AG04449 (cell line): ENCODE measurements around the gene GAGE12H.

Source experiments
- CTCF ChIA-PET: fragments of 350-600 bp; formaldehyde crosslinking; extraction: SDS; loops from one replicate; lab custom pipeline; 2021; ENCODE audit warnings: antibody characterized with exemption; lab: Yijun Ruan, JAX
- POLR2A ChIA-PET: fragments of 400-600, 350-600 bp; formaldehyde crosslinking; extraction: SDS; loops from one replicate; lab custom pipeline; 2020; ENCODE audit warnings: antibody characterized with exemption, inconsistent platforms; lab: Yijun Ruan, JAX
- DNase-seq: peaks from one replicate; pipeline ENCODE4 v3.0.0-alpha.2; 2010; ENCODE audit warnings: low read depth, low spot score
- H3K4me3 ChIP-seq: 2 replicates; pipeline ENCODE4 v1.5.1; 2011; ENCODE audit warnings: low read depth, mild to moderate bottlenecking, control low read depth, low read length
- TF ChIP-seq, protein P1 (sequence below): IDR thresholded peaks from one replicate; pipeline ENCODE4 v1.5.1; 2011; ENCODE audit warnings: mild to moderate bottlenecking, moderate library complexity, low read length, control low read depth, inconsistent platforms; ENCODE audit not compliant: insufficient read depth; ENCODE audit errors: missing control alignments

GAGE12H gene

DNA sequence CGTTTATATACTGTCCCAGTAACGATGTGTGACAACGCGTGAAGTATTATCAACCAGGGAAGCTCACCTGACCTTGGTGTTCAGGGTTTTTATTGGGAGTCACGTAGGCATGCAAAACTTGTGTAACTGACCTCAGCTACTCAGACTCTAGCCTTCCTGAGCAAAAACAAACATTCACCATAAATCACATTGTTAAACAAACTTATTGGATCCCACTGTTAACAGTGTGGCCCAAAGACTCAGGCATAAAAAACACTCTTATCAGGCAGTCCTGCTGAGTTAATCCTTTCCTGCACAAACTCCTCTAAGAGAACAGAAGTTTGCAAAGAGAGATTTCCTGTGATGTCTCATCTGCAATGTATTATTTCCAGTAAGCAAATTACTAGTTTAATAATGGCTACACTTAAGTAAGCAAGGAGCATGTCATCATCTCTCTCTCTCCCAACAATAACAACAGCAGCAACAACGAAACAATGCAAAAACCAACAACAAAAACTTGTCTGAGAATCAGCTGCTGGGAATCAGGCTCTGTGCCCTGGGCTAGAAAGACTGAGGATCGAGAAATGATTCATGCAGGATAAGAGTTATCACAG lies 31.1 kb downstream of the GAGE12H start:
- POLR2A ChIA-PET = no interaction called here
- CTCF ChIA-PET = no interaction called here
- no peak overlapping the region for H3K4me3 ChIP-seq
- DNase-seq = no peak
- TF ChIP-seq, protein P1, sequence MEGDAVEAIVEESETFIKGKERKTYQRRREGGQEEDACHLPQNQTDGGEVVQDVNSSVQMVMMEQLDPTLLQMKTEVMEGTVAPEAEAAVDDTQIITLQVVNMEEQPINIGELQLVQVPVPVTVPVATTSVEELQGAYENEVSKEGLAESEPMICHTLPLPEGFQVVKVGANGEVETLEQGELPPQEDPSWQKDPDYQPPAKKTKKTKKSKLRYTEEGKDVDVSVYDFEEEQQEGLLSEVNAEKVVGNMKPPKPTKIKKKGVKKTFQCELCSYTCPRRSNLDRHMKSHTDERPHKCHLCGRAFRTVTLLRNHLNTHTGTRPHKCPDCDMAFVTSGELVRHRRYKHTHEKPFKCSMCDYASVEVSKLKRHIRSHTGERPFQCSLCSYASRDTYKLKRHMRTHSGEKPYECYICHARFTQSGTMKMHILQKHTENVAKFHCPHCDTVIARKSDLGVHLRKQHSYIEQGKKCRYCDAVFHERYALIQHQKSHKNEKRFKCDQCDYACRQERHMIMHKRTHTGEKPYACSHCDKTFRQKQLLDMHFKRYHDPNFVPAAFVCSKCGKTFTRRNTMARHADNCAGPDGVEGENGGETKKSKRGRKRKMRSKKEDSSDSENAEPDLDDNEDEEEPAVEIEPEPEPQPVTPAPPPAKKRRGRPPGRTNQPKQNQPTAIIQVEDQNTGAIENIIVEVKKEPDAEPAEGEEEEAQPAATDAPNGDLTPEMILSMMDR = no peak

DNA sequence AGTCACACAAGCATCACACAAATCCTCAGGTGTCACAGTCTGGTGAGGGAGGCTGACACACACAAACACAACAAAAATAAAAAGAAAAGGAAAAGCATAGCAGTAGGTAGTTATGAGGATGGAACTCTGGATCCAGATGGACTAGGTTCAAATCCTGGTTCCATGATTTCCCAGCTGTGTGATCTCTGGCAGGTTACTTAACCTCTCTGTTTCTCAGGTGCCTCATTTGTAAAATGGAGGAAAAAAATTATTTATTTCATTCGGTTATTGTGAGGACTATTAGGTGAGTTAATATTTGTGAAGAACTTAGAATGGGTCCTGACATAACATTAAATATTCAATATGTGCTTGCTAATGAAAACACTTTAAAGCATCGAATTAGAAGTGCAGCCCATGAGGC lies 38.8 kb downstream of the GAGE12H start:
- ChIA-PET POLR2A (no interaction called here), CTCF (no interaction called here)
- TF ChIP-seq, protein P1 = no peak
- no peak overlapping the region for H3K4me3 ChIP-seq
- no peak for DNase-seq

DNA sequence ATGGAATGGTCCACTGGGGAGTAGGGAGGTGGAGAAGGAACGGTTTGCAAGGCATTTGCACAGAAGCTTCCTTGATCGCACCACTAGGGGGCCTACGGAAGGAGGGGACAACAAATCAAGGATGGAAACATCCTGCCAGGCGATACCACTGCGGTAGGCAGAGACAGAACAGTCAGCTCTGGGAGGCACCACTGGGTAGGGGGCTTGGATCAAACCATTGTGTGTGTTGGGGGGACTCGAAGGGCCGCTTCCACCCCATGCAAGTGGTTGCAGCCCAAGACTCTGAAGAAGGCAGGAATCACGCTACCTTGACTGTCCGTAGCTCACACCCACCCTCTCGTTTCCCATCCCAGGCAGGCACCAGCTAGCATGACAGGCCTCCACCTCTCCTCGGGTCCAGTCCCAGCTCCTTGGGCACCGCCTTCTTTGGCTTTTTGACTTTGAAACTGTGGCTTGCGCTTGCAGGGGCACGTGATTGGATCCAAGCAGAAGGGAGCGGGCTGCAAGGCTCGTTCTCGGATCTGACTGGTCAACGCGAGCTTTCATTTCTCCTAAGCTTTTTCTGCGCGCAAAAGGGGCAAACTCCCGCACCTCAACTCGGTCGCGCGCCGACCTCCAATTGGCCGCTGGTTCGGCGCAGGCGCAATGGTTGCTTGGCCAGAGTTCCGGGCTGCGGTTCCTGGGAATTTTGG lies 47.5 kb downstream of the GAGE12H start:
- TF ChIP-seq, protein P1 = no peak
- H3K4me3 ChIP-seq = no peak overlapping the region
- POLR2A ChIA-PET = no interaction called here
- CTCF ChIA-PET = no interaction called here
- DNase-seq = no peak
